Measurements from ENCODE around the gene AKT2.

AKT2 gene

GRCh38 chr19:40213251-40213829, 71.8 kb downstream of the AKT2 start:
- no peak overlapping the region for H3K4me3 ChIP-seq (ENCODE audit: low read depth in 1 of 2, low read length in 2 of 2)
- H3K27me3 ChIP-seq (ENCODE audit: control insufficient read depth in 1 of 2, insufficient read depth in 2 of 2, low read length in 2 of 2) = peaks cover 21 to 22% of the 10 kb centered on the region in 2 donors
- H3K36me3 ChIP-seq (ENCODE audit: control insufficient read depth in 1 of 2, insufficient read depth in 2 of 2, low read length in 2 of 2) = peaks cover 6 to 9% of the 10 kb centered on the region in 2 donors
- H3K27ac ChIP-seq (ENCODE audit: low read depth, low read length) = no peak overlapping the region
- H3K9ac ChIP-seq (ENCODE audit: low read depth in 1 of 2, low read length in 2 of 2) = no peak overlapping the region
- H3K9me3 ChIP-seq (ENCODE audit: control insufficient read depth in 1 of 2, low read length in 2 of 2) = no peaks in the 10 kb centered on the region
- H3K4me1 ChIP-seq (ENCODE audit: control insufficient read depth in 1 of 2, insufficient read depth in 2 of 2, low read length in 2 of 2) = peaks cover 0 to 9% of the 10 kb centered on the region in 2 donors

DNA sequence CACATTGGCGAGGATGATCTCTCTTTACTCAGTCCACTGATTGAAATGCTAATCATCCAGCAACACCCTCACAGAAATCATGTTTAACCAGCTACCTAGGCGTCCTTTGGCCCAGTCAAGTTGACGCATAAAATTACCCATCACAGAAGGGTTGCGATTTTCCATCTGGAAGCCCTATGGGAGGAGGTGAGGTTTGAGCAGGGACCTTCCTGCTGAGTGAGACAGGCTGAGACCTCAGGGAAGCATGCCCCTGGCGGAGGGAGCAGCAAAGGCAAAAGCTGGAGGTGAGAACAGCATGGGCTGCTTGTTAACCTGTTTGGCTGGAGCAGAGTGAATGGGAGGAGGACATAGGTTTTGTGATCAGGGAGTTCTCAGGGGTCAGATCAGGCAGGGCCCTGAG, 74.3 kb downstream of the AKT2 start:
- Histone ChIP-seq H3K9ac (ENCODE audit: low read depth in 1 of 2, low read length in 2 of 2) (no peak overlapping the region), H3K27ac (ENCODE audit: low read depth, low read length) (no peak overlapping the region), H3K4me3 (ENCODE audit: low read depth in 1 of 2, low read length in 2 of 2) (no peak overlapping the region)

DNA sequence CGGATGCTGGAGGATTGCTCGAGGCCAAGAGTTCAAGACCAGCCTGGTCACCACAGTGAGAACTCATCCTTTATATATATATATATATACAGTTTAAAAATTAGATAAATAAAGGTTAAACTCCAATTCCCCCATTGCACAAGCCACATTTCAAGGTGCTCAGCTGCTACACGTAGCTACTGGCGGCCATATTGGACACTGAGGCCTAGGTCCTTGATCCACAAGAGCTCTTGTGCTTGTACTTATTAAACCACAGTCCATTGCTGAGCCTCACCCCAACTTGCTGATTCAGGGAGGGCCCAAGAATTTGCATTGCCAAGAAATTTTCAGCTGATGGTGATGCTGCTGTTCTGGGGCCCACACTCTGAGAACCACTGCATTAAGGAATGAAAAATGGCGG, 76.5 kb downstream of the AKT2 start:
- no peaks in the 10 kb centered on the region for H3K4me1 ChIP-seq (ENCODE audit: control insufficient read depth in 1 of 2, insufficient read depth in 2 of 2, low read length in 2 of 2)
- H3K36me3 ChIP-seq (ENCODE audit: control insufficient read depth in 1 of 2, insufficient read depth in 2 of 2, low read length in 2 of 2) = peaks cover 6 to 25% of the 10 kb centered on the region in 2 donors
- no peak overlapping the region for H3K9ac ChIP-seq (ENCODE audit: low read depth in 1 of 2, low read length in 2 of 2)
- H3K9me3 ChIP-seq (ENCODE audit: control insufficient read depth in 1 of 2, low read length in 2 of 2) = no peaks in the 10 kb centered on the region
- H3K27me3 ChIP-seq (ENCODE audit: control insufficient read depth in 1 of 2, insufficient read depth in 2 of 2, low read length in 2 of 2) = no peaks in the 10 kb centered on the region
- no peak overlapping the region for H3K4me3 ChIP-seq (ENCODE audit: low read depth in 1 of 2, low read length in 2 of 2)
- H3K27ac ChIP-seq (ENCODE audit: low read depth, low read length) = no peak overlapping the region

More for the DNA sequence above, 74.3 kb downstream of the AKT2 start:
- Histone ChIP-seq H3K27me3 (ENCODE audit: control insufficient read depth in 1 of 2, insufficient read depth in 2 of 2, low read length in 2 of 2) (peaks cover 1% of the 10 kb centered on the region in 2 donors), H3K36me3 (ENCODE audit: control insufficient read depth in 1 of 2, insufficient read depth in 2 of 2, low read length in 2 of 2) (peaks cover 6 to 9% of the 10 kb centered on the region in 2 donors), H3K4me1 (ENCODE audit: control insufficient read depth in 1 of 2, insufficient read depth in 2 of 2, low read length in 2 of 2) (no peaks in the 10 kb centered on the region), H3K9me3 (ENCODE audit: control insufficient read depth in 1 of 2, low read length in 2 of 2) (no peaks in the 10 kb centered on the region)

- Histone ChIP-seq H3K4me3 (ENCODE audit: low read depth in 1 of 2, low read length in 2 of 2) (no peak overlapping the region), H3K9ac (ENCODE audit: low read depth in 1 of 2, low read length in 2 of 2) (no peak overlapping the region), H3K27me3 (ENCODE audit: control insufficient read depth in 1 of 2, insufficient read depth in 2 of 2, low read length in 2 of 2) (no peaks in the 10 kb centered on the region), H3K27ac (ENCODE audit: low read depth, low read length) (no peak overlapping the region), H3K4me1 (ENCODE audit: control insufficient read depth in 1 of 2, insufficient read depth in 2 of 2, low read length in 2 of 2) (no peaks in the 10 kb centered on the region), H3K9me3 (ENCODE audit: control insufficient read depth in 1 of 2, low read length in 2 of 2) (no peaks in the 10 kb centered on the region), H3K36me3 (ENCODE audit: control insufficient read depth in 1 of 2, insufficient read depth in 2 of 2, low read length in 2 of 2) (peaks cover 4 to 26% of the 10 kb centered on the region in 2 donors)
These were observed 79.4 kb downstream of the AKT2 start for GRCh38 chr19:40205760-40206159.

DNA sequence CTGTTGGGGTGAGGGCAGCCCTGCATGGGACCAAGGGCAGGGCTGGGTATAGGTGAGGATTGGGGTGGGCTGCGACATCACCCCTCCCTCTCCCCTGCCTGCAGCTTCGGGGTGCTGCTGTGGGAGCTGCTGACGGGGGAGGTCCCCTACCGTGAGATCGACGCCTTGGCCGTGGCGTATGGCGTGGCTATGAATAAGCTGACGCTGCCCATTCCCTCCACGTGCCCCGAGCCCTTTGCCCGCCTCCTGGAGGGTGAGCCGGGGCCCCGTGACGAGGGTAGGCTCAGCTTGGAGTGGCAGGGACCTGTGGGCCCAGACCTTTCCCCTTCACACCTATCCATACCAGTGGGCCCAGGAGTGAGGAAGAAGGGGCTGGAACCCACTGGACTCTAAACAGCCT, 80.8 kb downstream of the AKT2 start:
- H3K36me3 ChIP-seq (ENCODE audit: control insufficient read depth in 1 of 2, insufficient read depth in 2 of 2, low read length in 2 of 2) = peaks cover 0 to 23% of the 10 kb centered on the region in 2 donors
- no peak overlapping the region for H3K4me3 ChIP-seq (ENCODE audit: low read depth in 1 of 2, low read length in 2 of 2)
- no peaks in the 10 kb centered on the region for H3K9me3 ChIP-seq (ENCODE audit: control insufficient read depth in 1 of 2, low read length in 2 of 2)
- H3K27me3 ChIP-seq (ENCODE audit: control insufficient read depth in 1 of 2, insufficient read depth in 2 of 2, low read length in 2 of 2) = no peaks in the 10 kb centered on the region
- no peak overlapping the region for H3K9ac ChIP-seq (ENCODE audit: low read depth in 1 of 2, low read length in 2 of 2)
- H3K27ac ChIP-seq (ENCODE audit: low read depth, low read length) = no peak overlapping the region
- no peaks in the 10 kb centered on the region for H3K4me1 ChIP-seq (ENCODE audit: control insufficient read depth in 1 of 2, insufficient read depth in 2 of 2, low read length in 2 of 2)

DNA sequence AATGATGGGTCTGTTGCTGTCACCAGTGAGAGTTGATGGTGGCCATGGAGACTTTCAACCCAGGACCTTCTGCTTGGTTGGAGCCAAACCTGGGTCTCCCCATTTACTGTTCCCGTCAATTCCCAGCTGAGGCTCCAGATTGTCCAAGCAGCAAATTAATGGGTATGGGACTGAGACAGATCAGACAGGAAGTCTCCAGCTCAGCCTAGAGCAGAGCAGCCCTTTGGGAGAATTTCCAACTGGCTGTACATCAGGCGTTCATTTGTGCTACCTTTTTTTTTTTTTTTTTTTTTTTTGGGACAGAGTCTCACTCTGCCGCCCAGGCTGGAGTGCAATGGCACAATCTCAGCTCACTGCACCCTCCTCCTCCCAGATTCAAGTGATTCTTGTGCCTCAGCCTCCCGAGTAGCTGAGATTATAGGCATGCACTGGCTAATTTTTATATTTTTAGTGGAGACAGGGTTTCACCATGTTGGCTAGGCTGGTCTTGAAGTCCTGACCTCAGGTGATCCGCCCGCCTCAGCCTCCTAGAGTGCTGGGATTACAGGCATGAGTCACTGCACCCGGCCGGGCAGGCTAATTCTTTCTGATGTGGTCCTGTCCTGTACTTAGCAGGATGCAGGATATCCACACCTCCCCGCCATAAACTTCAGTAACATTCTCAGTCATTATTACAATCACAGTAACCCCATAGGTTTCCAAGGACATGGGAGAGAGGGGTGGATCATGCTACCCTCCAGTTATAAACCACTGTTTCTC, 84.6 kb downstream of the AKT2 start:
- Histone ChIP-seq H3K4me3 (ENCODE audit: low read depth in 1 of 2, low read length in 2 of 2) (no peak overlapping the region), H3K27me3 (ENCODE audit: control insufficient read depth in 1 of 2, insufficient read depth in 2 of 2, low read length in 2 of 2) (no peaks in the 10 kb centered on the region), H3K36me3 (ENCODE audit: control insufficient read depth in 1 of 2, insufficient read depth in 2 of 2, low read length in 2 of 2) (peaks cover 0 to 20% of the 10 kb centered on the region in 2 donors), H3K4me1 (ENCODE audit: control insufficient read depth in 1 of 2, insufficient read depth in 2 of 2, low read length in 2 of 2) (no peaks in the 10 kb centered on the region), H3K27ac (ENCODE audit: low read depth, low read length) (no peak overlapping the region), H3K9ac (ENCODE audit: low read depth in 1 of 2, low read length in 2 of 2) (no peak overlapping the region), H3K9me3 (ENCODE audit: control insufficient read depth in 1 of 2, low read length in 2 of 2) (no peaks in the 10 kb centered on the region)

GRCh38 chr19:40198272-40198990, 86.7 kb downstream of the AKT2 start:
- H3K9me3 ChIP-seq (ENCODE audit: control insufficient read depth in 1 of 2, low read length in 2 of 2) = no peaks in the 10 kb centered on the region
- no peaks in the 10 kb centered on the region for H3K4me1 ChIP-seq (ENCODE audit: control insufficient read depth in 1 of 2, insufficient read depth in 2 of 2, low read length in 2 of 2)
- no peaks in the 10 kb centered on the region for H3K27me3 ChIP-seq (ENCODE audit: control insufficient read depth in 1 of 2, insufficient read depth in 2 of 2, low read length in 2 of 2)
- H3K4me3 ChIP-seq (ENCODE audit: low read depth in 1 of 2, low read length in 2 of 2) = no peak overlapping the region
- peaks cover 0 to 5% of the 10 kb centered on the region in 2 donors for H3K36me3 ChIP-seq (ENCODE audit: control insufficient read depth in 1 of 2, insufficient read depth in 2 of 2, low read length in 2 of 2)
- no peak overlapping the region for H3K27ac ChIP-seq (ENCODE audit: low read depth, low read length)
- no peak overlapping the region for H3K9ac ChIP-seq (ENCODE audit: low read depth in 1 of 2, low read length in 2 of 2)

GRCh38 chr19:40193587-40193849, 91.6 kb downstream of the AKT2 start:
- Histone ChIP-seq H3K9ac (ENCODE audit: low read depth in 1 of 2, low read length in 2 of 2) (no peak overlapping the region), H3K4me3 (ENCODE audit: low read depth in 1 of 2, low read length in 2 of 2) (no peak overlapping the region), H3K4me1 (ENCODE audit: control insufficient read depth in 1 of 2, insufficient read depth in 2 of 2, low read length in 2 of 2) (peaks cover 10 to 11% of the 10 kb centered on the region in 2 donors), H3K27me3 (ENCODE audit: control insufficient read depth in 1 of 2, insufficient read depth in 2 of 2, low read length in 2 of 2) (no peaks in the 10 kb centered on the region), H3K36me3 (ENCODE audit: control insufficient read depth in 1 of 2, insufficient read depth in 2 of 2, low read length in 2 of 2) (no peaks in the 10 kb centered on the region), H3K9me3 (ENCODE audit: control insufficient read depth in 1 of 2, low read length in 2 of 2) (no peaks in the 10 kb centered on the region), H3K27ac (ENCODE audit: low read depth, low read length) (no peak overlapping the region)

GRCh38 chr19:40192758-40193586, 92.2 kb downstream of the AKT2 start:
- Histone ChIP-seq H3K9ac (ENCODE audit: low read depth in 1 of 2, low read length in 2 of 2) (no peak overlapping the region), H3K36me3 (ENCODE audit: control insufficient read depth in 1 of 2, insufficient read depth in 2 of 2, low read length in 2 of 2) (no peaks in the 10 kb centered on the region), H3K4me1 (ENCODE audit: control insufficient read depth in 1 of 2, insufficient read depth in 2 of 2, low read length in 2 of 2) (peaks cover 10 to 11% of the 10 kb centered on the region in 2 donors), H3K27me3 (ENCODE audit: control insufficient read depth in 1 of 2, insufficient read depth in 2 of 2, low read length in 2 of 2) (no peaks in the 10 kb centered on the region), H3K4me3 (ENCODE audit: low read depth in 1 of 2, low read length in 2 of 2) (peak overlapping the region in 1 of 2 donors; percentile 91), H3K9me3 (ENCODE audit: control insufficient read depth in 1 of 2, low read length in 2 of 2) (no peaks in the 10 kb centered on the region), H3K27ac (ENCODE audit: low read depth, low read length) (no peak overlapping the region)

All from duodenal mucosa (tissue), 2 donors.